Inferior parietal cortex (tissue), 1 donor: ENCODE data around the gene TEAD3.
"Not testable (repeated sequence)": the region's sequence is repeated elsewhere in the genome, so short reads cannot be mapped to it uniquely, and the experiment has no call there.

ENCODE experiments used
- DNase-seq: peaks from one replicate; pipeline ENCODE4 v3.0.0-alpha.2; 2016; ENCODE audit errors: extremely low spot score

TEAD3 gene

GRCh38 chr6:35496841-35497570 lies at the start of gene TEAD3:
Gene TEAD3, minus strand, starts transcription at chr6:35497079.
- no peak for DNase-seq

- no peak for DNase-seq
These were observed 48.0 kb upstream of the TEAD3 start for GRCh38 chr6:35544769-35545361.

GRCh38 chr6:35543459-35544193 lies 46.7 kb upstream of the TEAD3 start:
- DNase-seq = no peak

- no peak for DNase-seq
These were observed 45.0 kb upstream of the TEAD3 start for GRCh38 chr6:35541836-35542235.

GRCh38 chr6:35539223-35539622 lies 42.3 kb upstream of the TEAD3 start:
- DNase-seq = no peak

GRCh38 chr6:35535847-35536246 lies 39.0 kb upstream of the TEAD3 start:
- DNase-seq = not testable (repeated sequence)

GRCh38 chr6:35534407-35535170 lies 37.7 kb upstream of the TEAD3 start:
- DNase-seq = no peak

- no peak for DNase-seq
These were observed 37.1 kb upstream of the TEAD3 start for GRCh38 chr6:35533981-35534380.

- DNase-seq = no peak
These were observed 35.2 kb upstream of the TEAD3 start for GRCh38 chr6:35532126-35532525.

GRCh38 chr6:35524380-35525020 lies 27.6 kb upstream of the TEAD3 start:
- DNase-seq = no peak

GRCh38 chr6:35522660-35523658 lies 26.1 kb upstream of the TEAD3 start:
- DNase-seq = peak; percentile 68

- DNase-seq = no peak
These were observed 25.3 kb upstream of the TEAD3 start for GRCh38 chr6:35522151-35522550.

GRCh38 chr6:35521235-35521634 lies 24.4 kb upstream of the TEAD3 start:
- DNase-seq = no peak

- DNase-seq = no peak
These were observed 22.6 kb upstream of the TEAD3 start for GRCh38 chr6:35519313-35520015.

- DNase-seq = no peak
These were observed 21.9 kb upstream of the TEAD3 start for GRCh38 chr6:35518566-35519312.

- DNase-seq = not testable (repeated sequence)
These were observed 21.1 kb upstream of the TEAD3 start for GRCh38 chr6:35517978-35518377.

GRCh38 chr6:35516712-35517111 lies 19.8 kb upstream of the TEAD3 start:
- DNase-seq = no peak

GRCh38 chr6:35515939-35516338 lies 19.1 kb upstream of the TEAD3 start:
- not testable (repeated sequence) for DNase-seq

GRCh38 chr6:35514587-35514986 lies 17.7 kb upstream of the TEAD3 start:
- DNase-seq = no peak
